ENCODE results near the gene KCTD7. TPM values are rescaled to one million over a fixed set of nuclear protein-coding genes. Genes with fewer than 3 reads are reported as not detected.

The KCTD7 gene
- polyA plus RNA-seq, 2 of the 4 experiments (the other 2 are of a cell fraction): 9.7 to 10.3 TPM

DNA sequence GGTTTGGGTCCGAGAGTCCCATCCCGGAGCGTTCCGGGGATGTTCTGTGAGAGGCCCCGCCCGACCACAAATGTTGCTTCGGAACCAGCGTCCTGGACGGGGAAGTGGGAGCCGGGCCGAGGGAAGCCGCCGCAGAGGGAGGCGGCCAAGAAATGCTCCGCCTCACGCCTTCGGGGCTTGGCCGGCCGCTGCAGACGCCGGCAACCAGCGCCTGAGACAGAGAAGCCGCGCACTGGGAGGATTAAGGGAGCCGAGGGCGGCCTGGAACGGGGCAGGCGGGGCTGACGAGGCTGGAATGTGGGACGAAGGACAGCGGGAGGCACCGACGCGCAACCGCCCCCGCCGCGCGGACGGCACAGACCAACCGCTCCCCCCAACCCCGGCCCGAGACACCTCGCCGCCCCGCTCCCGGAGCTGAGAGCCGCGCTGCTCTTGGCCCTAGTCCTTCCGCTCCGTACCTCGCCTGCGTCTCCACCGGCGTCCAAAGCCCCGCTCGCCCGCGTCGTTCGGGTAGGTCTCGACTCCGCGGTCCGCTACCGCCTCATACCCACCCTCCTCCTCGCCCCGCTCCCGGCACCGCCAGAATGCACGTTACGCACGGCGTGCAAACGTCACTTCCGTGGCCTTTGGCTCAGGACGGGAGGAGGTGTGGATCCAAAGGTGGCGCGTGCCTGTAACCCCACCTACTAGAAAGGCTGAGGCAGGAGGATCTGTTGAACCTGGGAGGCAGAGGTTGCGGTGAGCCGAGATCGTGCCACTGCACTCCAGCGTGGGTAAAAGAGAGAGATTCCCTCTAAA lies 36.7 kb upstream of the KCTD7 start:
- H3K4me2 ChIP-seq: peak overlapping the region; percentile 84
- peak overlapping the region; percentile 98 for H3K4me3 ChIP-seq
- DNase-seq (ENCODE audit: low read depth in 1 of 2, low spot score in 1 of 2) (peak; percentile 93 to 94), ATAC-seq (peak; percentile 97 to 99), FAIRE-seq (no peak)
- H3K4me1 ChIP-seq: peaks cover 16% of the 10 kb centered on the region
- WGBS (ENCODE audit: missing lambda C conversion rate): under 1% methylated on average over 54 of the region's 83 CpGs
- H3K27ac ChIP-seq: peak overlapping the region; percentile 90 to 93
- no peaks in the 10 kb centered on the region for H3K9me3 ChIP-seq
- CTCF ChIA-PET: no interaction called here
- POLR2A ChIA-PET: interaction anchor here (0.6 to 1.0 kb wide), 2 partner anchors 37 to 391 kb away, joined by 4 to 7 read pairs; partner anchors contain the start of gene KCTD7
- no peak for TF ChIP-seq CHD2 (IDR thresholded peaks at IDR 0.05; ENCODE audit: low read length, partially characterized antibody)
- 0 out of 3 replicates have a peak, but pooled peaks have one; percentile 11 for TF ChIP-seq SMC3 (IDR thresholded peaks at IDR 0.05)
- no peak for TF ChIP-seq SREBF2 (IDR thresholded peaks at IDR 0.05)
- TF ChIP-seq EHMT2 (IDR thresholded peaks at IDR 0.05; ENCODE audit: low read depth): no peak
- 0 out of 2 replicates have a peak, but pooled peaks have one; percentile 42 for TF ChIP-seq TFCP2L1 (CRISPR knock-in tag; IDR thresholded peaks at IDR 0.05)
- no peak for TF ChIP-seq FOXS1 (CRISPR knock-in tag; IDR thresholded peaks at IDR 0.05)
- TF ChIP-seq, protein P1, sequence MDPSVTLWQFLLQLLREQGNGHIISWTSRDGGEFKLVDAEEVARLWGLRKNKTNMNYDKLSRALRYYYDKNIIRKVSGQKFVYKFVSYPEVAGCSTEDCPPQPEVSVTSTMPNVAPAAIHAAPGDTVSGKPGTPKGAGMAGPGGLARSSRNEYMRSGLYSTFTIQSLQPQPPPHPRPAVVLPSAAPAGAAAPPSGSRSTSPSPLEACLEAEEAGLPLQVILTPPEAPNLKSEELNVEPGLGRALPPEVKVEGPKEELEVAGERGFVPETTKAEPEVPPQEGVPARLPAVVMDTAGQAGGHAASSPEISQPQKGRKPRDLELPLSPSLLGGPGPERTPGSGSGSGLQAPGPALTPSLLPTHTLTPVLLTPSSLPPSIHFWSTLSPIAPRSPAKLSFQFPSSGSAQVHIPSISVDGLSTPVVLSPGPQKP (IDR thresholded peaks at IDR 0.05; ENCODE audit: low read depth, low read length): no peak
- TF ChIP-seq MAZ (IDR thresholded peaks at IDR 0.05; ENCODE audit: borderline replicate concordance, low read depth, low read length): no peak
- TF ChIP-seq CEBPB (IDR thresholded peaks at IDR 0.05): no peak
- TF ChIP-seq, protein P2, sequence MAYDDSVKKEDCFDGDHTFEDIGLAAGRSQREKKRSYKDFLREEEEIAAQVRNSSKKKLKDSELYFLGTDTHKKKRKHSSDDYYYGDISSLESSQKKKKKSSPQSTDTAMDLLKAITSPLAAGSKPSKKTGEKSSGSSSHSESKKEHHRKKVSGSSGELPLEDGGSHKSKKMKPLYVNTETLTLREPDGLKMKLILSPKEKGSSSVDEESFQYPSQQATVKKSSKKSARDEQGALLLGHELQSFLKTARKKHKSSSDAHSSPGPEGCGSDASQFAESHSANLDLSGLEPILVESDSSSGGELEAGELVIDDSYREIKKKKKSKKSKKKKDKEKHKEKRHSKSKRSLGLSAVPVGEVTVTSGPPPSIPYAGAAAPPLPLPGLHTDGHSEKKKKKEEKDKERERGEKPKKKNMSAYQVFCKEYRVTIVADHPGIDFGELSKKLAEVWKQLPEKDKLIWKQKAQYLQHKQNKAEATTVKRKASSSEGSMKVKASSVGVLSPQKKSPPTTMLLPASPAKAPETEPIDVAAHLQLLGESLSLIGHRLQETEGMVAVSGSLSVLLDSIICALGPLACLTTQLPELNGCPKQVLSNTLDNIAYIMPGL (CRISPR knock-in tag; IDR thresholded peaks at IDR 0.05; ENCODE audit: borderline replicate concordance): no peak; the same call in 1 of the 2 replicates
- TF ChIP-seq, protein P3, sequence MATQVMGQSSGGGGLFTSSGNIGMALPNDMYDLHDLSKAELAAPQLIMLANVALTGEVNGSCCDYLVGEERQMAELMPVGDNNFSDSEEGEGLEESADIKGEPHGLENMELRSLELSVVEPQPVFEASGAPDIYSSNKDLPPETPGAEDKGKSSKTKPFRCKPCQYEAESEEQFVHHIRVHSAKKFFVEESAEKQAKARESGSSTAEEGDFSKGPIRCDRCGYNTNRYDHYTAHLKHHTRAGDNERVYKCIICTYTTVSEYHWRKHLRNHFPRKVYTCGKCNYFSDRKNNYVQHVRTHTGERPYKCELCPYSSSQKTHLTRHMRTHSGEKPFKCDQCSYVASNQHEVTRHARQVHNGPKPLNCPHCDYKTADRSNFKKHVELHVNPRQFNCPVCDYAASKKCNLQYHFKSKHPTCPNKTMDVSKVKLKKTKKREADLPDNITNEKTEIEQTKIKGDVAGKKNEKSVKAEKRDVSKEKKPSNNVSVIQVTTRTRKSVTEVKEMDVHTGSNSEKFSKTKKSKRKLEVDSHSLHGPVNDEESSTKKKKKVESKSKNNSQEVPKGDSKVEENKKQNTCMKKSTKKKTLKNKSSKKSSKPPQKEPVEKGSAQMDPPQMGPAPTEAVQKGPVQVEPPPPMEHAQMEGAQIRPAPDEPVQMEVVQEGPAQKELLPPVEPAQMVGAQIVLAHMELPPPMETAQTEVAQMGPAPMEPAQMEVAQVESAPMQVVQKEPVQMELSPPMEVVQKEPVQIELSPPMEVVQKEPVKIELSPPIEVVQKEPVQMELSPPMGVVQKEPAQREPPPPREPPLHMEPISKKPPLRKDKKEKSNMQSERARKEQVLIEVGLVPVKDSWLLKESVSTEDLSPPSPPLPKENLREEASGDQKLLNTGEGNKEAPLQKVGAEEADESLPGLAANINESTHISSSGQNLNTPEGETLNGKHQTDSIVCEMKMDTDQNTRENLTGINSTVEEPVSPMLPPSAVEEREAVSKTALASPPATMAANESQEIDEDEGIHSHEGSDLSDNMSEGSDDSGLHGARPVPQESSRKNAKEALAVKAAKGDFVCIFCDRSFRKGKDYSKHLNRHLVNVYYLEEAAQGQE (IDR thresholded peaks at IDR 0.05): no peak; the same call in 1 of the 2 replicates
- no peak for TF ChIP-seq NR3C1 (IDR thresholded peaks at IDR 0.05)
- no peak for TF ChIP-seq CHD4 (IDR thresholded peaks at IDR 0.05; ENCODE audit: borderline replicate concordance)
- peak; percentile 36; the same call in 1 of the 2 replicates for TF ChIP-seq GATA3 (IDR thresholded peaks at IDR 0.05; ENCODE audit: borderline replicate concordance)
- no peak for TF ChIP-seq HDAC2 (IDR thresholded peaks at IDR 0.05)
- no peak for TF ChIP-seq EHF (CRISPR knock-in tag; IDR thresholded peaks at IDR 0.05)
- no peak for TF ChIP-seq JUNB (IDR thresholded peaks at IDR 0.05)
- no peak for TF ChIP-seq RFX5 (IDR thresholded peaks at IDR 0.05)
- no peak for TF ChIP-seq ZC3H11A (IDR thresholded peaks at IDR 0.05)
- no peak for TF ChIP-seq ZFP36 (IDR thresholded peaks at IDR 0.05; ENCODE audit: borderline replicate concordance, partially characterized antibody)
- no peak for TF ChIP-seq TP53 (CRISPR knock-in tag; IDR thresholded peaks at IDR 0.05)
- no peak for TF ChIP-seq POLR2AphosphoS2 (conservative IDR thresholded peaks at IDR 0.05; ENCODE audit: low read length)
- TF ChIP-seq HOXB13 (CRISPR knock-in tag; IDR thresholded peaks at IDR 0.05; ENCODE audit: low read depth): no peak
- TF ChIP-seq, protein P4, sequence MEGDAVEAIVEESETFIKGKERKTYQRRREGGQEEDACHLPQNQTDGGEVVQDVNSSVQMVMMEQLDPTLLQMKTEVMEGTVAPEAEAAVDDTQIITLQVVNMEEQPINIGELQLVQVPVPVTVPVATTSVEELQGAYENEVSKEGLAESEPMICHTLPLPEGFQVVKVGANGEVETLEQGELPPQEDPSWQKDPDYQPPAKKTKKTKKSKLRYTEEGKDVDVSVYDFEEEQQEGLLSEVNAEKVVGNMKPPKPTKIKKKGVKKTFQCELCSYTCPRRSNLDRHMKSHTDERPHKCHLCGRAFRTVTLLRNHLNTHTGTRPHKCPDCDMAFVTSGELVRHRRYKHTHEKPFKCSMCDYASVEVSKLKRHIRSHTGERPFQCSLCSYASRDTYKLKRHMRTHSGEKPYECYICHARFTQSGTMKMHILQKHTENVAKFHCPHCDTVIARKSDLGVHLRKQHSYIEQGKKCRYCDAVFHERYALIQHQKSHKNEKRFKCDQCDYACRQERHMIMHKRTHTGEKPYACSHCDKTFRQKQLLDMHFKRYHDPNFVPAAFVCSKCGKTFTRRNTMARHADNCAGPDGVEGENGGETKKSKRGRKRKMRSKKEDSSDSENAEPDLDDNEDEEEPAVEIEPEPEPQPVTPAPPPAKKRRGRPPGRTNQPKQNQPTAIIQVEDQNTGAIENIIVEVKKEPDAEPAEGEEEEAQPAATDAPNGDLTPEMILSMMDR (IDR thresholded peaks at IDR 0.05): no peak
- no peak for TF ChIP-seq KDM5A (IDR thresholded peaks at IDR 0.05)
- TF ChIP-seq HEYL (CRISPR knock-in tag; IDR thresholded peaks at IDR 0.05): no peak
- no peak for TF ChIP-seq HOXA7 (CRISPR knock-in tag; IDR thresholded peaks at IDR 0.05)
- TF ChIP-seq FOSB (CRISPR knock-in tag; IDR thresholded peaks at IDR 0.05): no peak
- no peak for TF ChIP-seq CBX2 (IDR thresholded peaks at IDR 0.05; ENCODE audit: borderline replicate concordance, low read depth)
- peak; percentile 68; the same call in 1 of the 2 replicates for TF ChIP-seq MYC (IDR thresholded peaks at IDR 0.05; ENCODE audit: borderline replicate concordance, low read length)
- TF ChIP-seq, protein P5, sequence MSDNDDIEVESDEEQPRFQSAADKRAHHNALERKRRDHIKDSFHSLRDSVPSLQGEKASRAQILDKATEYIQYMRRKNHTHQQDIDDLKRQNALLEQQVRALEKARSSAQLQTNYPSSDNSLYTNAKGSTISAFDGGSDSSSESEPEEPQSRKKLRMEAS (IDR thresholded peaks at IDR 0.05): peak; percentile 97
- TF ChIP-seq BHLHE40 (IDR thresholded peaks at IDR 0.05; ENCODE audit: low read depth, low read length): no peak
- TF ChIP-seq ZSCAN20 (CRISPR knock-in tag; IDR thresholded peaks at IDR 0.05): no peak
